Ascending aorta (tissue), 2 donors: ENCODE measurements around the gene CEACAM5. TPM values are rescaled to one million over a fixed set of nuclear protein-coding genes. Genes with fewer than 3 reads are reported as not detected.

ENCODE experiments used
- DNase-seq, 2 donors: peaks; one replicate each; pipeline ENCODE4 v3.0.0-alpha.2; 2019; ENCODE audit warnings: low spot score in 2 of 2
- H3K27ac ChIP-seq, 2 donors: fragments of 200-600 bp; sonication (generic); one replicate each; pipeline ENCODE4 v1.5.1; 2016 to 2017; ENCODE audit warnings: mild to moderate bottlenecking in 1 of 2
- H3K27me3 ChIP-seq: fragments of 200-600 bp; sonication (generic); one replicate; pipeline ENCODE4 v1.5.1; 2017
- H3K36me3 ChIP-seq, 2 donors: fragments of 200-600 bp; sonication (generic); one replicate each; pipeline ENCODE4 v1.5.1; 2016
- H3K4me1 ChIP-seq, 2 donors: fragments of 200-600 bp; sonication (generic); one replicate each; pipeline ENCODE4 v1.5.1; 2016 to 2017; ENCODE audit warnings: mild to moderate bottlenecking in 1 of 2
- H3K4me3 ChIP-seq, 2 donors: fragments of 200-600 bp; sonication (generic); one replicate each; pipeline ENCODE4 v1.5.1; 2016 to 2017; ENCODE audit warnings: mild to moderate bottlenecking in 1 of 2
- H3K9me3 ChIP-seq, 2 donors: fragments of 200-600 bp; sonication (generic); one replicate each; pipeline ENCODE4 v1.5.1; 2016
- intact Hi-C: fragments of 100-400 bp; cut with DNase I; formaldehyde crosslinking; loops from one replicate; pipeline ENCODE4 v1.15.1; 2023
- total RNA-seq: library from RNA; depleted of rRNA; stranded (reverse); fragments of >200 nt; gene quantifications from one replicate; pipeline ENCODE4 v1.1.0, GENCODE V29; 2016
- TF ChIP-seq, protein P1 (sequence below), 3 experiments: fragments of 200-600 bp in 2 of 3; fragments of 450-650 bp in 1 of 3; sonication (generic) in 2 of 3; IDR thresholded peaks; one replicate each; pipeline ENCODE4 v1.5.1; 2016 to 2019; ENCODE audit warnings: antibody characterized with exemption in 3 of 3, mild to moderate bottlenecking in 1 of 3, moderate library complexity in 1 of 3

The CEACAM5 gene
- total RNA-seq, 1 donor from 2014 or later = not detected

DNA sequence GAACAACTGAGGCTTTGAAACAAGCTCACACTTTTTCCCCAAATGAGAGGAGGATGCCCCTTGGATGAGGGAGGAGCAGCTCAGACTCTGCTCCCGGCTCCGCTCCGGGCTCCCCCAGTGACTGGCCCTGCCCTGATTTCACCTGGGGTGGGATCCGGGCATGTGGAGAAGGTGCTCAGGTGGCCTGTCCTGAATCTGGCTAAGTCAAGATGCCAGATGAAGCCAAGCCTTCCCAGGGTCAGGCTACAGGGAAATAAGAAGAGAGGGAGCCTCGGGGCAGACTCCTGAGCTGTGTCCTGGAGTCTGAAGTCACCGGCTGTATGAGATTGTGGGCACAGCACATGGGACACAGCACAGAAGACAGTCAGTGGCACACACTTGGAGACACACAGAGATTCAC lies 10.3 kb downstream of the CEACAM5 start:
- no peaks in the 10 kb centered on the region for H3K27me3 ChIP-seq

DNA sequence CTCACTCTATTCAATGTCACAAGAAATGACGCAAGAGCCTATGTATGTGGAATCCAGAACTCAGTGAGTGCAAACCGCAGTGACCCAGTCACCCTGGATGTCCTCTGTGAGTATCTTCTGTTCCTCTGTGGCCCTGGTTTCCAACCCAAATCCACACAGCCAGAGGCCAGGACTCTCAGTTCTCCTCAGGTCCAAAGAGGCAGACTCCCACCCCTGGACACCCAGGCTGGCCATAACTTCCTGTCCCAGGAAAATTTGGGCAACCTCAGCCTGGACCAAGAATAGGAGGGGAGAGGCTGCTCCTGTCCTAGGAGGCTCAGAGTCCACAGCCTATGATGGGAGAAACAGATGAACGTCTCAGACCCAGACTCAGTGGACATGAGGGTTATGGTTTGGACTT lies 11.7 kb downstream of the CEACAM5 start:
- Histone ChIP-seq H3K27me3 (no peaks in the 10 kb centered on the region), H3K4me1 (no peaks in the 10 kb centered on the region)

More for the DNA sequence above, 10.3 kb downstream of the CEACAM5 start:
- no peaks in the 10 kb centered on the region for H3K4me1 ChIP-seq
- TF ChIP-seq, protein P1, sequence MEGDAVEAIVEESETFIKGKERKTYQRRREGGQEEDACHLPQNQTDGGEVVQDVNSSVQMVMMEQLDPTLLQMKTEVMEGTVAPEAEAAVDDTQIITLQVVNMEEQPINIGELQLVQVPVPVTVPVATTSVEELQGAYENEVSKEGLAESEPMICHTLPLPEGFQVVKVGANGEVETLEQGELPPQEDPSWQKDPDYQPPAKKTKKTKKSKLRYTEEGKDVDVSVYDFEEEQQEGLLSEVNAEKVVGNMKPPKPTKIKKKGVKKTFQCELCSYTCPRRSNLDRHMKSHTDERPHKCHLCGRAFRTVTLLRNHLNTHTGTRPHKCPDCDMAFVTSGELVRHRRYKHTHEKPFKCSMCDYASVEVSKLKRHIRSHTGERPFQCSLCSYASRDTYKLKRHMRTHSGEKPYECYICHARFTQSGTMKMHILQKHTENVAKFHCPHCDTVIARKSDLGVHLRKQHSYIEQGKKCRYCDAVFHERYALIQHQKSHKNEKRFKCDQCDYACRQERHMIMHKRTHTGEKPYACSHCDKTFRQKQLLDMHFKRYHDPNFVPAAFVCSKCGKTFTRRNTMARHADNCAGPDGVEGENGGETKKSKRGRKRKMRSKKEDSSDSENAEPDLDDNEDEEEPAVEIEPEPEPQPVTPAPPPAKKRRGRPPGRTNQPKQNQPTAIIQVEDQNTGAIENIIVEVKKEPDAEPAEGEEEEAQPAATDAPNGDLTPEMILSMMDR (IDR thresholded peaks at IDR 0.05) = no peak
- H3K4me3 ChIP-seq = no peak overlapping the region
- intact Hi-C loops = no loop called here
- no peaks in the 10 kb centered on the region for H3K36me3 ChIP-seq
- no peak overlapping the region for H3K27ac ChIP-seq
- no peaks in the 10 kb centered on the region for H3K9me3 ChIP-seq
- no peak for DNase-seq

DNA sequence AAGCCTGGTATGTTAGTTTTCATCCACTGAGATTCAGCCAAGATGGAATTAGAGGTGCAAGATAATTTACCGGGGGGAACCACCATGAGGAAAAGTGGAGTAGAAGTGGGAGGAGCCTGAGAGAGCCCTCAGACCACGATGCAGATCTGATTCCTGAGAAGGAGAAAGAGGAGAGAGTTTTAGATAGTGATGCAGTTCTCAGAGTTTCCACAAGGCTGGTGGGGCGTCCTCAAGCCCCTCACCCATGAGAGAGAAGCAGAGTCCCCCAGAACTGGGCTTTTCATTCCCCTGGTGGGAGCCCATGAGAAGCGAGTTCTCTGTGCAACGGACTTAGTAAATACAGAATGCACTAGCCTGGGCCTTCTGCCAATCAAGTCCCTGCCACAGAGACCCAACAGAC lies 18.1 kb downstream of the CEACAM5 start:
- Histone ChIP-seq H3K36me3 (no peaks in the 10 kb centered on the region), H3K4me1 (no peaks in the 10 kb centered on the region), H3K27ac (no peak overlapping the region), H3K4me3 (no peak overlapping the region), H3K9me3 (no peaks in the 10 kb centered on the region), H3K27me3 (no peaks in the 10 kb centered on the region)
- TF ChIP-seq, protein P1 (IDR thresholded peaks at IDR 0.05) = no peak
- DNase-seq = no peak
- intact Hi-C loops = no loop called here

More for the DNA sequence above, 11.7 kb downstream of the CEACAM5 start:
- H3K9me3 ChIP-seq = no peaks in the 10 kb centered on the region
- no peak for DNase-seq
- H3K36me3 ChIP-seq = no peaks in the 10 kb centered on the region
- H3K4me3 ChIP-seq = no peak overlapping the region
- TF ChIP-seq, protein P1 (IDR thresholded peaks at IDR 0.05) = no peak
- intact Hi-C loops = no loop called here
- H3K27ac ChIP-seq = no peak overlapping the region

DNA sequence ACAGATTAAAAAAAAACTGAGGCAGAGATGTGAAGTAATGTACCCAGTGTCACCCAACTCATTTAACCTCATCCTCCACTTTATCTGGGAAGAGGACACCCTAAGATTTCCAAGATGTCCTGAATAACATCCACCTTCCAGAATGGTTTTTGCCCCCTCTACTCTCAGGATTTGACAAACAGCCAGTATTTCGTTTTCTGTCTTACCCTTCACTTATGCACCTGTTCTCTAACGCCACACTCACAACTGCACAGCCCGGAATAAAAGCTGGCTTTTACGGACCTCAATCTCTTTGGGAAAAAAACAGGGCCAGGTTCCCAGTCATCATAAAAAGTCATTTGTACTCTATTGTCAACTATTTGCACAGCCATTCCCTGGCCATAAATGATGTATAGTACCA lies 25.7 kb downstream of the CEACAM5 start:
- Histone ChIP-seq H3K27me3 (no peaks in the 10 kb centered on the region), H3K4me3 (no peak overlapping the region), H3K36me3 (no peaks in the 10 kb centered on the region), H3K27ac (no peak overlapping the region), H3K9me3 (no peaks in the 10 kb centered on the region), H3K4me1 (no peaks in the 10 kb centered on the region)
- no peak for DNase-seq
- intact Hi-C loops = no loop called here
- TF ChIP-seq, protein P1 (IDR thresholded peaks at IDR 0.05) = no peak

DNA sequence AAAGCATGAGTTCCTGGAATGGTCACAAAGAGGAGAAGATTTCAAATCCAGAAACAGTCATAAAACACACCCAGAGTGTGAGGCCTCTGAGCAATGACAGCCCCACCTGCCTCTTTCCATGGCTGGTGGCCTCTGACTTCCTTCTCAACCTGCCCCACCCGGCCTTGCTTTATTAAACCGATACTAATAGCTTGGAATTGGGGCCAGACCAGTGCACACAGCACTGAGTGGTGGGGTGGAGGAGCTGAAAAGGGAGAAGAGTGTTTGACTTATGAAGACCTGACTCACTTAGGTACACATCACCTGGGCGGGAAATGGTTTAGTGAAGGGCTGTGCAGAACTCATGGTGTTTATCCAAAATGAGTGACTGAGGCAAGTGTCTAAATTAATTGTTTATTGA lies 26.2 kb downstream of the CEACAM5 start:
- Histone ChIP-seq H3K4me1 (no peaks in the 10 kb centered on the region), H3K27ac (no peak overlapping the region), H3K36me3 (no peaks in the 10 kb centered on the region), H3K9me3 (no peaks in the 10 kb centered on the region), H3K4me3 (no peak overlapping the region), H3K27me3 (no peaks in the 10 kb centered on the region)
- no peak for DNase-seq
- TF ChIP-seq, protein P1 (IDR thresholded peaks at IDR 0.05) = no peak
- intact Hi-C loops = no loop called here

DNA sequence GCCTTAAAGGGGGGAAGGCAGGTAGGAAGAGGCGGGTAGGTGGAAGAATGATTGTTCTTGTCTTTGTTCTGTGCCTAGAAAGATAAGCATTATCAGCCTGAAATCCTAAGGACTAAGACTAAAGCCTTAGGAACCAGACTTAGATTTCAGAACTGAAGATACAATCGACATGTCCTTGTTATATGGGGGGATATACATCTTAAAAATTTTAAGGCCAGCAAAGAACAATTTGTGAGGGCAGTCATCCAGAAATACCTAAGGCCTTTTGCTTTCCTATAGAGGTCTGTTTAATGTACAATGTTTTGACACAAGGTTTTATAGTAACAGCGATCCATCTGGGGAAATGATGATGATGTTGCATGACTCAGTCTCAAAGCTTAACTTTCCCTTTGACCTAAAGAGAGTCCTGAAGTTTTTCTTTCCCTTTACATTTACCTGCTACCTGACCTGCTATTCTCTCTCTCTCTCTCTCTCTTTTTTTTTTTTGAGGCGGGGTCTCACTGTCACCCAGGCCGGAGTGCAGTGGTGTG lies 26.7 kb downstream of the CEACAM5 start:
- intact Hi-C loops = no loop called here

More for the DNA sequence above, 26.7 kb downstream of the CEACAM5 start:
- no peaks in the 10 kb centered on the region for H3K9me3 ChIP-seq
- H3K4me1 ChIP-seq = no peaks in the 10 kb centered on the region
- no peak overlapping the region for H3K4me3 ChIP-seq
- TF ChIP-seq, protein P1 (IDR thresholded peaks at IDR 0.05) = no peak
- H3K36me3 ChIP-seq = no peaks in the 10 kb centered on the region
- DNase-seq = no peak
- H3K27ac ChIP-seq = no peak overlapping the region
- H3K27me3 ChIP-seq = no peaks in the 10 kb centered on the region
